Fibroblast of peridontal ligament (primary cell): ENCODE measurements around the gene TTC28.

Source experiments
- DNase-seq: peaks from one replicate; pipeline ENCODE4 v3.0.0-alpha.2; 2010; ENCODE audit errors: extremely low read depth

TTC28 gene

GRCh38 chr22:27971926-27972325 lies 707.7 kb downstream of the TTC28 start:
- no peak for DNase-seq

- peak; percentile 32 for DNase-seq
These were observed 708.9 kb downstream of the TTC28 start for GRCh38 chr22:27970596-27971220.

DNA sequence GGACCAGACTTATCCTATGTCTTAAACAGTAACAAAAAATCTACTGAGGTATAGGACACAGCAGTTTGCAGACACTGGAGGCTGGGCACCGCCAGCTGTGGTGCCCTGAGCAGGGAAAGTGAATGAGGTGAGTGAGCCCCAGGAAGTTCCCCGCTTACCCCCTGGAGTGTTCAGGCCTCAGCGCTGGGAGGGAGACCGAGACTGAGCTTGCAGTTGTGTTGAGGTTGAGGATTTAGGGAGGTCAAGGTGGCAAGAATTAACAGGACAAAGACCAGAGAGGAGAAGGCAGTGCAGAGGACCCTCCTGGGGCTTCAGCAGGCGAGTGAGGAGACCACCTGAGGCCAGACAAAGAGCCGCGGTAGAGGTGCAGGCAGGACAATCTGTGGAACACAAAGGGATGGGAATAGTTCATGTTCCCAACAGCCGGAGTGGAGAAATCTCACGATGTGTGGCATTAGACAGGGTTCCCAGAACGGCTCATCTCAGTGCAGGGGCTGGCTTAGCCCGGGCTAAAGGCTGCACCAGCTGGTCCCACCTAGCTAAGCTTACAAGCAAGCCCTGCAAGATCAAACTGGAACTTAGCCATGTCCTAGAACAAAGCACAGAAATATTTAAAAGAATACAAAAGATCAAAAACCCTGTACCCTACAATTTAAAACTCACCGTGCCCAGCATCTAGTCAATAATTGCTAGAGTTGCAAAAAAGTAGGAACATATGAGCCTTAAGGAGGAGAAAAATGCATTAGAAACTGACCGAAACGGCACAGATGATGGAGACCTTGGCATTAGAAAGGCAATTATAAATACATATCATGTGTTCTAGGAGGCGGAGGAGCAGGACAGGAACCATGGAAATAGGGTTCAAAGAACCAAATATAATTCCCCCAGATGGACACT lies 713.2 kb downstream of the TTC28 start:
- DNase-seq = no peak

DNA sequence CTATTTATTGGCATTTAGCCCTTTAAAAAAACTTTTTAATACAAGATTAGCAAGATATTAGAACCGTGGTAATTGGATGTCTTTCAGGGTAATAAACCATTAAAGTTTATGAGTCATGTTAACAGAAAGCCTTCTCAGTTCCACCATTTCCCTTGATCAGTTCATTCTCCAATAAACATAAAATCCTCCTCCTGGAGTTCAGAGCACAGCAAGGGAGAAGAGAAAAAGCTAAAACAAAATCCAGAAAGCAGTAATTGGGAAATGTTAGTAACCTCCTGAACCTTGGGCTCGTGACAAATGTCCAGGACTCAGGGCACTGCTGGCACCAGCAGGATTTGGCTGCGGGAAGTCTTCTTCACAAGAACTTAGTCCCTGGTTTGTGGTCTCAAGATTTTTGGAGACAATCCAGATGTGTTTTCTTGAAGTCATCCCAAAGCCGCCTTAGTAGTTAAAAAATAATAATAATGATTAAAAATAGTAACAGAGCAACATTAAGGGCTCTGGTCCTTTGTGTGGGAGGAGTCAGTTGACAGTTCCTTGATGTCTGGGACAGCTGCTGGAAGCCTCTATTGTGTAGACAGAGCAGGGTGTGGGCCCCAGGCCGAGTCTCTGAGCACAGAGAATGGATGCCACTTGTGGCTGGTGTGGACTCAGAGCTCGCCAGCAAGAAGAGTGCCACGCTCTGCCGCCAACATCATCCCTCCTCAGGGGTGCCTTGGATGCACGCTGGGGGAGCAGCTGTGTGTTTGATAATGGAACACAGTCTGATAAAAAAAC lies 717.2 kb downstream of the TTC28 start:
- DNase-seq = no peak

DNA sequence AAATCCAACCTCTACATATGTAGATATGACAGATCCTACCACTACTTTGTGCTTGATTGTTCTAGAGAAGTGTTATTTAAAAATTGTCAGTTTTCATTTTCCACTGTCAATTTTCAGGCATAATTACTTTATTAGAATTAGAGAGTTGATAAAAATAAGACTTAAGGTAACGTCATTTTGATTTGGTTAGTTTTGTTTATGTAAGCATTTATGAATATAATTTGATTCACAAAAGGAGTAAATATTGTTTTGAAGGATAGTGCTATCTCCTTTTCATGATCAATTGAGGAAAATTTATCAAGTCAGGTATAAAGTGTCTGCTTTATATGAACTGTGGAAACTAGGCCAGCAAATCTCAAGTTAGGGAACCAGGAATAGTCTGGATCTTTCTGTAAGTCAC lies 718.0 kb downstream of the TTC28 start:
- DNase-seq = no peak

- DNase-seq = no peak
These were observed 718.5 kb downstream of the TTC28 start for GRCh38 chr22:27961182-27961581.

- no peak for DNase-seq
These were observed 720.1 kb downstream of the TTC28 start for GRCh38 chr22:27959335-27960090.

DNA sequence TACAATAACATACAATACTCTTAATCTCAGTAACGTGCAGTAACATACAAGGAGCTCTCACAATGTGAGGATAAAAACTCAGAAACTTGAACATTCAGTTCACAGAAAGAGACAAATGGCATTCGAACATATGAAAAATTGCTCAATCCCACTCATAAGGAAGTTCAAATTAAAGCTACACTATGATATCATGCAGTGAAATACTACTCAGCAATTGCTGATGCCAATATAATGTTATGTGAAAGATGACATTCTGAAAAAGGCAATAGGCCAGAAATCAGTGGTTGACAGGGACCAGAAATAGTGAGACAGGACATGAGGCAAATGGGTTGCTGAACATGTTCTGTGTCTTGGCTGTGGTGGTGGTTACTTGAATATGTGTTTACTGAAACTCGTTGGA lies 726.9 kb downstream of the TTC28 start:
- peak; percentile 60 for DNase-seq

DNA sequence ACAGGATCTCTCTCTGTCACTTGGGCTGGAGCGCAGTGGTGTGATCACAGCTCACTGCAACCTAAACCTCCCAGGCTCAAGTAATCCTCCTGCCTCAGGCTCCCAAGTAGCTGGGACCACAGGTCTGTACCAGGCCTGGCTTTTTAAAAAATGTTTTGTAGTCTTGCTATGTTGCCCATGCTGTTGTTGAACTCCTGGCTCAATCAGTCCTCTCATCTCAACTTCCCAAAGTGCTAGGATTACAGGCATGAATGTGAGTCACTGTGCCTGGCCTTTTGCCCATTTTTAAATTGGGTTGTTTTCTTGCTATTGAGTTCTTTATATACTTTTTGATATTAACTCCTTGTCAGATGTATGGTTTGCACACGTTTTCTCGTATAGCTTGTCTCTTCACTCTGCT lies 727.5 kb downstream of the TTC28 start:
- peak; percentile 88 for DNase-seq

- DNase-seq = no peak
These were observed 730.2 kb downstream of the TTC28 start for GRCh38 chr22:27949421-27949820.

DNA sequence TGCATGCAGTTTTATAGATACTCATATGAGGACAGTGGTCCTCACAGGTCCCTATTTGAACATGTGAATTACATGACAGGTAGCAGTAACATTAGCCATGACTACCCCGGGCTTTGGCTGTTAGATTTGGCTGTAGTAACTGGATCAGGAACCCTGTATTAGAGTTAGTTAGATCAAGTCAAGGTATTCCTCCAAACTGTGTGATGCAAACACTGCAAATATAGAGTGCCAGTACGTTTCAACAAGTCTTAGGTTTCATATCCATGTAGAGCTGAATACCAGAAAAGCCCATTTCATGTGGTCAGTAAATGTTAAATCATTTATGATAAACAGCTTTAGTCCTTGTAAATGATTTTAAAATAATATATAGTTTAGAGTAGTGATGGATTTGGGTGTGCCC lies 731.1 kb downstream of the TTC28 start:
- no peak for DNase-seq

GRCh38 chr22:27947448-27947847 lies 732.2 kb downstream of the TTC28 start:
- DNase-seq = no peak

- no peak for DNase-seq
These were observed 738.5 kb downstream of the TTC28 start for GRCh38 chr22:27941143-27941542.

DNA sequence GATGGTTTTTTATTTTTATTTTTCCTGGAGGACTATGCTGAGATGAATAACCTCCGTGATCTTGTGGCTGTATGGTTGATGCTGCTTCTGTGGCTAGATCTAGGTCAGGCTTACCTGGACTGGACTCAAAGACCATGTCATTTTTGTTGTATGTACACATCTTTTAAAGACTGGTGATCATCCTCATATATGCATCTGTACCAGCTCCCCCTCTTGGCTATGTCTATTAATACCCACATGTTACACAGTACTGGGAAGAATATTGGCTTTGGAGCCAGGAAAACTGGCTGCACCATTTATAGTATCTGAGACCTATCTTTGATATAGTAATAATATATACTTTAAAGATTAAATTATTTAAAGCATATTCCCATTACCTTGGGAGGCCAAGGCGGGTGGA lies 742.2 kb downstream of the TTC28 start:
- DNase-seq = no peak

GRCh38 chr22:27935897-27936296 lies 743.7 kb downstream of the TTC28 start:
- DNase-seq = no peak

GRCh38 chr22:27934069-27934468 lies 745.6 kb downstream of the TTC28 start:
- DNase-seq = no peak

GRCh38 chr22:27933186-27933983 lies 746.3 kb downstream of the TTC28 start:
- DNase-seq = no peak

- peak; percentile 43 for DNase-seq
These were observed 749.1 kb downstream of the TTC28 start for GRCh38 chr22:27930331-27931060.
